Epithelial cell of prostate (primary cell): ENCODE results near the gene PI16.
"Not testable (repeated sequence)": the region's sequence is repeated elsewhere in the genome, so short reads cannot be mapped to it uniquely, and the experiment has no call there.

Experiments
- DNase-seq: peaks from one replicate; pipeline ENCODE4 v3.0.0-alpha.2; 2011; ENCODE audit warnings: low read depth, low spot score
- H3K27ac ChIP-seq: fragments of 450-650 bp; 2 replicates; pipeline ENCODE4 v1.5.1; 2017; ENCODE audit warnings: mild to moderate bottlenecking

PI16 gene

GRCh38 chr6:36927691-36928546 is 26.6 kb upstream of the PI16 start:
- no peak overlapping the region for H3K27ac ChIP-seq
- DNase-seq: no peak

- no peak for DNase-seq
- no peak overlapping the region for H3K27ac ChIP-seq
Observed at GRCh38 chr6:36928547-36928918, 26.0 kb upstream of the PI16 start.

GRCh38 chr6:36929152-36929551 is 25.4 kb upstream of the PI16 start:
- H3K27ac ChIP-seq: no peak overlapping the region
- no peak for DNase-seq

GRCh38 chr6:36929607-36930006 is 24.9 kb upstream of the PI16 start:
- H3K27ac ChIP-seq: no peak overlapping the region
- no peak for DNase-seq

GRCh38 chr6:36930483-36930882 is 24.1 kb upstream of the PI16 start:
- DNase-seq: no peak

GRCh38 chr6:36933102-36933501 is 21.4 kb upstream of the PI16 start:
- DNase-seq: no peak
- H3K27ac ChIP-seq: no peak overlapping the region

More at GRCh38 chr6:36930483-36930882, 24.1 kb upstream of the PI16 start:
- no peak overlapping the region for H3K27ac ChIP-seq

- H3K27ac ChIP-seq: no peak overlapping the region
- DNase-seq: no peak
Observed at GRCh38 chr6:36933519-36933918, 21.0 kb upstream of the PI16 start.

- DNase-seq: no peak
- no peak overlapping the region for H3K27ac ChIP-seq
Observed at GRCh38 chr6:36934901-36935300, 19.6 kb upstream of the PI16 start.

GRCh38 chr6:36936824-36937223 is 17.7 kb upstream of the PI16 start:
- DNase-seq: no peak
- H3K27ac ChIP-seq: no peak overlapping the region

GRCh38 chr6:36937896-36938295 is 16.6 kb upstream of the PI16 start:
- no peak overlapping the region for H3K27ac ChIP-seq
- no peak for DNase-seq

GRCh38 chr6:36938536-36938935 is 16.0 kb upstream of the PI16 start:
- no peak overlapping the region for H3K27ac ChIP-seq
- no peak for DNase-seq

- H3K27ac ChIP-seq, DNase-seq: not testable (repeated sequence)
Observed at GRCh38 chr6:36939005-36939404, 15.5 kb upstream of the PI16 start.

GRCh38 chr6:36940027-36940426 is 14.5 kb upstream of the PI16 start:
- DNase-seq: no peak
- no peak overlapping the region for H3K27ac ChIP-seq

- not testable (repeated sequence) for H3K27ac ChIP-seq, DNase-seq
Observed at GRCh38 chr6:36941561-36941960, 13.0 kb upstream of the PI16 start.

- not testable (repeated sequence) for H3K27ac ChIP-seq, DNase-seq
Observed at GRCh38 chr6:36942329-36942728, 12.2 kb upstream of the PI16 start.

- no peak overlapping the region for H3K27ac ChIP-seq
- DNase-seq: no peak
Observed at GRCh38 chr6:36944650-36945049, 9.9 kb upstream of the PI16 start.

GRCh38 chr6:36945301-36945700 is 9.2 kb upstream of the PI16 start:
- no peak for DNase-seq
- no peak overlapping the region for H3K27ac ChIP-seq

- DNase-seq: no peak
- no peak overlapping the region for H3K27ac ChIP-seq
Observed at GRCh38 chr6:36946526-36946925, 8.0 kb upstream of the PI16 start.

- no peak for DNase-seq
- H3K27ac ChIP-seq: no peak overlapping the region
Observed at GRCh38 chr6:36947570-36948351, 6.8 kb upstream of the PI16 start.

- peak overlapping the region; percentile 52 for H3K27ac ChIP-seq
- not testable (repeated sequence) for DNase-seq
Observed at GRCh38 chr6:36949076-36949475, 5.5 kb upstream of the PI16 start.

- peak overlapping the region; percentile 52 for H3K27ac ChIP-seq
- DNase-seq: no peak
Observed at GRCh38 chr6:36949636-36950035, 4.9 kb upstream of the PI16 start.

GRCh38 chr6:36953931-36954261 is 642 bp upstream of the PI16 start:
- no peak overlapping the region for H3K27ac ChIP-seq
- DNase-seq: no peak
